Stimulated activated naive CD8-positive, alpha-beta T cell treated with anti-CD3 and anti-CD28 coated beads, Interleukin-15, amount 100 ng/mL, for 72 hours (primary cell): ENCODE results near the gene FAM110C.

ENCODE experiments used
- ATAC-seq: fragments of 150-1000 bp; cut with Tn5 transposase; 2 replicates; pipeline ENCODE4 v1.10.0; 2021; ENCODE audit warnings: mild to moderate bottlenecking, moderate library complexity
- DNase-seq, 2 donors: peaks; one replicate each; pipeline ENCODE4 v3.0.0; 2021 to 2022
- H3K27ac Mint-ChIP-seq, 2 donors: one replicate each; pipeline ENCODE4 v1.8.0; 2022; ENCODE audit warnings: mild to moderate bottlenecking in 2 of 2, mixed read lengths in 2 of 2, moderate library complexity in 2 of 2
- H3K27me3 Mint-ChIP-seq: one replicate; pipeline ENCODE4 v1.8.0; 2022; ENCODE audit warnings: mixed read lengths
- H3K4me1 Mint-ChIP-seq: one replicate; pipeline ENCODE4 v1.8.0; 2022; ENCODE audit warnings: mild to moderate bottlenecking, mixed read lengths
- H3K4me3 Mint-ChIP-seq, 2 donors: one replicate each; pipeline ENCODE4 v1.8.0; 2022; ENCODE audit warnings: mild to moderate bottlenecking in 2 of 2, mixed read lengths in 2 of 2, moderate library complexity in 1 of 2
- H3K9me3 Mint-ChIP-seq, 2 donors: one replicate each; pipeline ENCODE4 v1.8.0; 2022; ENCODE audit warnings: mixed read lengths in 2 of 2

FAM110C gene

GRCh38 chr2:51613-52012 is 5.3 kb upstream of the FAM110C start:
- Mint-ChIP-seq H3K27me3 (peaks cover 14% of the 10 kb centered on the region), H3K27ac (no peak overlapping the region), H3K4me1 (peaks cover 10% of the 10 kb centered on the region), H3K4me3 (no peak overlapping the region), H3K9me3 (peaks cover 5 to 11% of the 10 kb centered on the region in 2 donors)
- no peak for DNase-seq
- ATAC-seq = no peak

DNA sequence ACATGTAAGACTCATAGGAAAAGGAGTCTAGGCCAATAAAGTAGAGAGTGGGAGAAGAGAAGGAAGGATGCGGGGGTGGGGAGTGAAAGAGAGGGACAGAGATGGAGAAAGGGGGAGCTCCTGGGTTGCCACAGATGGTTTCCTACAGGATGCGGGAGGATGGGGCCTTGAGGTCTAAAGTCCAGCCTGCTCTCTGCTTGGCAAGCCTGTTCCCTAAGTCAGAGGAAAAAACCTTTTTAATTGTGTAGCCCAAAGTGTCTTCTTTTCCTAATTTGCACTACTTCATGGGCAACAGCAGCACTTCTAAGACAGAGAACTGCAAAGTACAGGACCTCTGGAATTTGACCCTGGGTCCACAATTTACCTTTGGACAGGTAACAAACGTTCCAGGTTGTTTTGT is 1.4 kb upstream of the FAM110C start:
- Mint-ChIP-seq H3K27ac (no peak overlapping the region), H3K9me3 (no peaks in the 10 kb centered on the region), H3K27me3 (peaks cover 43% of the 10 kb centered on the region), H3K4me3 (no peak overlapping the region), H3K4me1 (peaks cover 35% of the 10 kb centered on the region)
- no peak for ATAC-seq
- DNase-seq = no peak

GRCh38 chr2:47346-47725 is 1.0 kb upstream of the FAM110C start:
- H3K9me3 Mint-ChIP-seq = no peaks in the 10 kb centered on the region
- no peak overlapping the region for H3K27ac Mint-ChIP-seq
- ATAC-seq = no peak
- H3K4me3 Mint-ChIP-seq = peak overlapping the region; percentile 85 to 91
- H3K27me3 Mint-ChIP-seq = peaks cover 43% of the 10 kb centered on the region
- no peak for DNase-seq
- peaks cover 37% of the 10 kb centered on the region for H3K4me1 Mint-ChIP-seq

GRCh38 chr2:46131-46470 is 204 bp downstream of the FAM110C start:
- peak in 1 of 2 donors; percentile 15 for DNase-seq
- ATAC-seq = peak; percentile 59
- Mint-ChIP-seq H3K4me3 (peak overlapping the region; percentile 64 to 73), H3K4me1 (peaks cover 43% of the 10 kb centered on the region), H3K9me3 (no peaks in the 10 kb centered on the region), H3K27ac (no peak overlapping the region), H3K27me3 (peaks cover 43% of the 10 kb centered on the region)

DNA sequence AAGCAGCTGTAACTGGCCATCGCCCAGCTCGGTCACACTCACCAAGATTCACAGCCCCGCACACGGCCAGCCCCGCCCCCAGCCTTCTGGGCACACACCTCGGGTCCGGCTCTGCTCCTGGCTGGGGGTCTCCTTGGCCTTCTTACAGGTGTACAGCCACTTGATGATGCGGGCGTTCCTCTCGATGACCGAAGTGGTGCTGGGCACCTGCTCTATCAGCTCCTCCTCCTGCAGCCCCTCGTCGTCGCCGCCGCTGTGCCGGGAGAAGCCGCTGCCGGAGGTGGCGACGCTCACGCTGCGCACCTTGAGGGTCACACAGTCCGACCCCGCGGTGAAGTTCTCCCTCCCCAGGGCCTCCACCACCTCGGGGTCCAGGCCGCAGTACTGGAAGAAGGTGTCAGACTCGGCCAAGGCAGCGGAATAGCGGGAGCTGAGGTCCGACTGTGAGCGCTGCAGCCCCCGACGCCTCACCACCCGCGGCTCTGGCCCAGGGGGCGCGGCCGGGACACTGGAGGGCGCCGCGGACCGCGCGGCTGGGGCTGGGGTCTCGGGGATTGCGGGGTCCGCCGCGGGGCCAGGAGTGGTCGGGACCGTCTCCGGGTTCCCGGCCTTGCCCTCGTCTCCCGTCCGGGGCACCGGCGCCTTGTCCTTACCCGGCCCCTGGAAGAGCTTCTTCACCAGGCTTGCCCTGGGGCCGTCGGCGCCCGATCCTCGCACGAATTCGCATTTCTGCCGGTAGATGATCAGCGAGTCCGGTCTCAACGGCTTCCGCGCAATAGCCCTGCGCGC is 769 bp downstream of the FAM110C start:
- ATAC-seq = peak; percentile 51
- Mint-ChIP-seq H3K9me3 (no peaks in the 10 kb centered on the region), H3K27ac (no peak overlapping the region), H3K27me3 (peaks cover 43% of the 10 kb centered on the region), H3K4me3 (peak overlapping the region; percentile 64 to 73), H3K4me1 (peaks cover 43% of the 10 kb centered on the region)
- no peak for DNase-seq

DNA sequence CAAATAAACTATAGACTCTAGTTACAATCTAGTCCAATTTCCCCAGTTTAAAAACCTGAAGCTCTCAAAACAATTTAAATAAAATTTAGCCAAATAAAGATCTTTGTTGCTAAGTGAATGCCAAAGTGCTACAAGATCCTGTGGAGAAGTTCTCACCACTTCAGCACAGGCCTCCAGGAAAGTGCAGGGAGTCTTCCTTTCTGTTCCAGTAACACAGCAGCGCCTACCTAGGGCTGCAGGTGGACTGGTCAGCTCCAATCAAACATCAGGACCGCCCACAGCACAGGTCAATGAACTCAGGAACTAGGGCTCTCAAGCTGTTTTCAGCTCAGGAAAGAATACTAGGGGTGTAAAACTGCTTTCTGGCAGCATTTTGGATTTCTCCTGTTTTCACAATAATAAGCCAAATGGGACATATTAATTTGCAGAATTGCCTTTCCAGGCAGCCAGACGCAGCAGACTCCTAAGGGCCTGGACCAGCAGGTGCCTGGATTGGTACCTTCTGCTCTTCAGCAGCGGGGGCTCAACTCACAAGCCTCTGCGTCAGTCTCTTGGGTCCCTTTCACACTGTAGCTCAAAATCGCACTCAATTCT is 1.5 kb downstream of the FAM110C start:
- peaks cover 43% of the 10 kb centered on the region for H3K27me3 Mint-ChIP-seq
- no peak for DNase-seq
- peak overlapping the region; percentile 9 to 73 for H3K4me3 Mint-ChIP-seq
- no peak overlapping the region for H3K27ac Mint-ChIP-seq
- no peaks in the 10 kb centered on the region for H3K9me3 Mint-ChIP-seq
- H3K4me1 Mint-ChIP-seq = peaks cover 43% of the 10 kb centered on the region
- no peak for ATAC-seq

- H3K4me3 Mint-ChIP-seq = no peak overlapping the region
Measured at GRCh38 chr2:42788-43187, 3.5 kb downstream of the FAM110C start.

DNA sequence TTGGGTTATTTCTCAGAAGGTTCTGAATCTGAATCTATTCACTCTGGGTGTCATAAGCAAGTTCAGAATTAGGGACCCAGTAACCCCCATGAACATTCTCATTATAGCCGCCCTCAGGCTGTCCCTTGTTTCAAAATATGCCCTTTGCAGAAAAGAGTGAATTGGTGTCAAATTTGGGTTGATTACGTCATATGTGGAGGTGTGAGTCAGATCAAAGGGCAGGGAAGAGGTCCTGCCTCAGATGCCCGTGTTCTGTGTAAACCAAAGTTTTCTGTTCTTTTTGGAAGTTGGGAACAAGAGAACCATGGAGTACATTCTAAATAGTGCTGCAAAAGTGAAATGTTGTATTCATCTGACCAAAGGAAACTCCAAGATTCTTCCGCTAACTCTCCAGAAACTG is 5.8 kb downstream of the FAM110C start:
- H3K4me3 Mint-ChIP-seq = no peak overlapping the region
- no peak for DNase-seq
- H3K27ac Mint-ChIP-seq = no peak overlapping the region
- H3K27me3 Mint-ChIP-seq = peaks cover 23% of the 10 kb centered on the region
- no peak for ATAC-seq
- H3K4me1 Mint-ChIP-seq = peaks cover 30% of the 10 kb centered on the region
- H3K9me3 Mint-ChIP-seq = no peaks in the 10 kb centered on the region

More at GRCh38 chr2:42788-43187, 3.5 kb downstream of the FAM110C start:
- Mint-ChIP-seq H3K27ac (no peak overlapping the region), H3K4me1 (peaks cover 43% of the 10 kb centered on the region), H3K9me3 (no peaks in the 10 kb centered on the region), H3K27me3 (peaks cover 41% of the 10 kb centered on the region)
- ATAC-seq (no peak), DNase-seq (no peak)

DNA sequence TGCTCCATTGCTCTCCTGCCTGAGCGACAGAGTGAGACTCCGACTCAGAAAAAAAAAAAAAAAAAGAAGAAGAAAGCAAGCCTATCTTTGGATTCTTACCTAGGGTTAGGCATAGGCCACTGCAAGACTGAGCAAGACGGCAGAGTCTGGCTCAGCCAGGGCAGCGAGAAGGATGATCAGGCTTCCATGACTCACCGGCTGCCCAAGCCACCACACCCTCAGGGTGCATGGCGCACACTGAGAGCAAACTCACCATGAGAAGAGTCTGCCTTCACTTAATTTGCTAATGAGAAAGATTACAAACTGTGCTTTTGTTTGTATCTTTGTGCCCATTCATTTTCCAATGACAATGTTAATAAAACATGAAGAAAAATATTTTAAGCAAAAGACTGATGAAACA is 8.2 kb downstream of the FAM110C start:
- DNase-seq = no peak
- ATAC-seq = no peak
- no peak overlapping the region for H3K27ac Mint-ChIP-seq
- no peaks in the 10 kb centered on the region for H3K27me3 Mint-ChIP-seq
- H3K4me3 Mint-ChIP-seq = no peak overlapping the region
- H3K9me3 Mint-ChIP-seq = peaks cover 0 to 4% of the 10 kb centered on the region in 2 donors
- peaks cover 29% of the 10 kb centered on the region for H3K4me1 Mint-ChIP-seq

GRCh38 chr2:36318-36717 is 10.0 kb downstream of the FAM110C start:
- no peak overlapping the region for H3K27ac Mint-ChIP-seq
- H3K9me3 Mint-ChIP-seq = peaks cover 0 to 4% of the 10 kb centered on the region in 2 donors
- no peak for DNase-seq
- H3K27me3 Mint-ChIP-seq = no peaks in the 10 kb centered on the region
- ATAC-seq = no peak
- peaks cover 22% of the 10 kb centered on the region for H3K4me1 Mint-ChIP-seq
- H3K4me3 Mint-ChIP-seq = no peak overlapping the region

GRCh38 chr2:35852-36251 is 10.5 kb downstream of the FAM110C start:
- peaks cover 22% of the 10 kb centered on the region for H3K4me1 Mint-ChIP-seq
- H3K27me3 Mint-ChIP-seq = no peaks in the 10 kb centered on the region
- no peak for ATAC-seq
- H3K27ac Mint-ChIP-seq = peak overlapping the region in 1 of 2 donors; percentile 40
- no peak overlapping the region for H3K4me3 Mint-ChIP-seq
- peaks cover 0 to 4% of the 10 kb centered on the region in 2 donors for H3K9me3 Mint-ChIP-seq
- DNase-seq = no peak

GRCh38 chr2:33620-34019 is 12.7 kb downstream of the FAM110C start:
- Mint-ChIP-seq H3K4me3 (peak overlapping the region; percentile 44 to 52), H3K27me3 (no peaks in the 10 kb centered on the region), H3K27ac (no peak overlapping the region), H3K9me3 (peaks cover 8 to 9% of the 10 kb centered on the region in 2 donors), H3K4me1 (peaks cover 29% of the 10 kb centered on the region)
- DNase-seq (peak in 1 of 2 donors; percentile 42), ATAC-seq (peak; percentile 94)

DNA sequence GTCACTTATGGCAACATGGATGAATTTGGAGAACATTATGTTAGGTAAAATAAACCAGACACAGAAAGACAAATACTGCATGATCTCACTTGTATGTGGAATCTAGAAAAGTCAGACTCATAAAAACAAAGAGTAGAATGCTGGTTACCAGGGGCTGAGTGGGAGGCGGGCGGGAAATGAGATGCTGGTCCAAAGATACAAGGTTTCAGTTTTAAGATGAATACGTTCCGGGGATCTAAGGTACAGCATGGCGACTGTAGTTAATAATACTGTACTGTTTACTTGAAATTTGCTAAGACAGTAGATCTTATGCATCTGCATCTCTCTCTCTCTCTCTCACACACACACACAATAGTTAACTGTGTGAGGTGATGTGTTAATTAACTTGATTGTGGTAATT is 14.2 kb downstream of the FAM110C start:
- no peak overlapping the region for H3K4me3 Mint-ChIP-seq
- H3K27ac Mint-ChIP-seq = no peak overlapping the region
- H3K27me3 Mint-ChIP-seq = no peaks in the 10 kb centered on the region
- peak; percentile 45 for ATAC-seq
- DNase-seq = peak in 1 of 2 donors; percentile 32
- H3K4me1 Mint-ChIP-seq = peaks cover 39% of the 10 kb centered on the region
- peaks cover 9 to 11% of the 10 kb centered on the region in 2 donors for H3K9me3 Mint-ChIP-seq

DNA sequence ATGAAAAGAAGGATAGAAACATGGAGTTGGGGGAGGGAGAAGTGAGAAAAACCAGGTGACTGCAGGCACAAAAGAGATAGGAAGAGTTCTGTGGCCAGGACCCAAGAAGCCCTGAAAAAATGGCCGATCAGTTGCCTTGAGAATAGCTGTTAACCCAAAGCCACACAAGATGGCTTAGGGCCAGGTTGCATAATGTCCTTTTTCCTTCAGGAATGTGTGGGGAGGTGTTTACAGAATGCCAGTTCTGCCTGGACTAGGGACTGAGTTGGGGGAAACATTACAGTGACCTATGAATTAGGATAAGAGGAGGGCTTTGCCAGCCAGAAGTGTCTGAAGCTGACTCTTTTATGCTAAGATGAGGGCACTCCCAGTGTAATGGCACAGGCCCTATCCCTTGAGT is 17.1 kb downstream of the FAM110C start:
- H3K27ac Mint-ChIP-seq = no peak overlapping the region
- H3K4me1 Mint-ChIP-seq = peaks cover 39% of the 10 kb centered on the region
- no peak overlapping the region for H3K4me3 Mint-ChIP-seq
- H3K9me3 Mint-ChIP-seq = peaks cover 9 to 11% of the 10 kb centered on the region in 2 donors
- H3K27me3 Mint-ChIP-seq = no peaks in the 10 kb centered on the region
- DNase-seq (no peak), ATAC-seq (no peak)

GRCh38 chr2:28406-28975 is 17.8 kb downstream of the FAM110C start:
- no peak for DNase-seq
- Mint-ChIP-seq H3K27ac (peak overlapping the region in 1 of 2 donors; percentile 4), H3K27me3 (no peaks in the 10 kb centered on the region), H3K9me3 (peaks cover 8 to 11% of the 10 kb centered on the region in 2 donors), H3K4me3 (no peak overlapping the region), H3K4me1 (peaks cover 38% of the 10 kb centered on the region)
- no peak for ATAC-seq

- DNase-seq (no peak), ATAC-seq (no peak)
- Mint-ChIP-seq H3K4me3 (no peak overlapping the region), H3K27me3 (no peaks in the 10 kb centered on the region), H3K27ac (no peak overlapping the region), H3K9me3 (peaks cover 8 to 11% of the 10 kb centered on the region in 2 donors), H3K4me1 (peaks cover 29% of the 10 kb centered on the region)
Measured at GRCh38 chr2:26891-27290, 19.4 kb downstream of the FAM110C start.
